Spinal cord (tissue), 10 donors: ENCODE measurements around the gene ISYNA1. TPM values are rescaled to one million over a fixed set of nuclear protein-coding genes. Genes with fewer than 3 reads are reported as not detected.
A peak's percentile ranks its signal among the peaks of the same experiment; 100 is the strongest.

Source experiments
- DNase-seq, 6 donors: peaks; one replicate each; pipeline versions ENCODE4 v3.0.0 to v3.0.0-alpha.2; 2013 to 2015; ENCODE audit warnings: low spot score in 6 of 6, low read depth in 4 of 6
- H3K27ac ChIP-seq: one replicate; pipeline ENCODE4 v1.5.1; 2013; ENCODE audit warnings: low read depth, low read length, control low read depth
- H3K27me3 ChIP-seq: one replicate; pipeline ENCODE4 v1.6.1; 2013; ENCODE audit warnings: low read length; ENCODE audit not compliant: control insufficient read depth, insufficient read depth
- H3K36me3 ChIP-seq: one replicate; pipeline ENCODE4 v1.6.1; 2013; ENCODE audit warnings: low read length; ENCODE audit not compliant: control insufficient read depth, insufficient read depth
- H3K4me1 ChIP-seq: one replicate; pipeline ENCODE4 v1.6.1; 2013; ENCODE audit warnings: low read length; ENCODE audit not compliant: control insufficient read depth, insufficient read depth
- H3K4me3 ChIP-seq: one replicate; pipeline ENCODE4 v1.5.1; 2013; ENCODE audit warnings: low read depth, low read length, control low read depth
- H3K9me3 ChIP-seq: one replicate; pipeline ENCODE4 v1.6.1; 2013; ENCODE audit warnings: low read length; ENCODE audit not compliant: control insufficient read depth, insufficient read depth
- WGBS: methylation state at CpG from one replicate; pipeline ENCODE4 v1.1.5; 2013; ENCODE audit warnings: missing lambda C conversion rate; ENCODE audit not compliant: insufficient coverage; 5-methylcytosine and 5-hydroxymethylcytosine counted together
- long read RNA-seq, 4 donors: transcript quantifications; one replicate each; lab custom pipeline, GENCODE V29; 2026
- polyA plus RNA-seq, 2 donors: library from polyadenylated mRNA; unstranded; fragments of 120-200 nt; gene quantifications; one replicate each; pipeline ENCODE4 v1.2.1, GENCODE V29; 2013; ENCODE audit not compliant: insufficient read length in 2 of 2
- total RNA-seq, 2 donors: library from RNA; depleted of rRNA in 1 of 2; stranded (reverse); fragments of 120-200 nt in 1 of 2; fragments of >200 nt in 1 of 2; gene quantifications; one replicate each; pipeline versions ENCODE4 v1.2.3 to v1.2.4, GENCODE V29; 2013 to 2014
- donor health status: healthy.

ISYNA1 gene
- total RNA-seq (10 to 100 TPM; 51.0 to 100.0 TPM), polyA plus RNA-seq (100 to 1,000 TPM; 127 to 180 TPM)
- long read RNA-seq, donor 1, transcript ISYNA1-209 (3 exons, 696 nt) = minor isoform, 22 of 87 reads
- long read RNA-seq, donor 1, transcript ISYNA1-201 (11 exons, 2,420 nt) = major isoform, 23 of 87 reads
- long read RNA-seq, donor 1, partial matches to known transcripts = 26 of 87 reads
- long read RNA-seq, donor 1, other reads (novel, unspliced or antisense) = 11 of 87 reads
- long read RNA-seq, donor 2, transcript ISYNA1-201 (11 exons, 2,420 nt) = major isoform, 12 of 17 reads
- long read RNA-seq, donor 2, partial matches to known transcripts = 0 of 17 reads
- long read RNA-seq, donor 2, other reads (novel, unspliced or antisense) = 0 of 17 reads
- long read RNA-seq, donor 3, transcript ISYNA1-201 (11 exons, 2,420 nt) = major isoform, 15 of 21 reads
- long read RNA-seq, donor 3, partial matches to known transcripts = 0 of 21 reads
- long read RNA-seq, donor 3, other reads (novel, unspliced or antisense) = 0 of 21 reads
- long read RNA-seq, donor 4, transcript ISYNA1-209 (3 exons, 696 nt) = minor isoform, 19 of 106 reads
- long read RNA-seq, donor 4, transcript ISYNA1-201 (11 exons, 2,420 nt) = major isoform, 39 of 106 reads
- long read RNA-seq, donor 4, partial matches to known transcripts = 34 of 106 reads
- long read RNA-seq, donor 4, other reads (novel, unspliced or antisense) = 10 of 106 reads

- Histone ChIP-seq H3K4me1 (peaks cover 48% of the 10 kb centered on the region), H3K36me3 (peaks cover 56% of the 10 kb centered on the region), H3K4me3 (peak within 1 kb of the TSS; percentile 68), H3K9me3 (no peaks in the 10 kb centered on the region), H3K27me3 (no peaks in the 10 kb centered on the region), H3K27ac (peak within 1 kb of the TSS; percentile 71)
- peak in 2 of 6 donors; percentile 84 to 86 for DNase-seq
- under 1% methylated on average over 91 of the region's 99 CpGs for WGBS
Measured at GRCh38 chr19:18437491-18438330, at the start of gene ISYNA1. ISYNA1 (minus strand) TSS chr19:18438133; CDS start chr19:18437979, 154 bp downstream.

GRCh38 chr19:18486746-18487145, 48.8 kb upstream of the ISYNA1 start:
- 81% methylated on average over 8 of the region's 8 CpGs for WGBS
- Histone ChIP-seq H3K4me1 (peaks cover 46% of the 10 kb centered on the region), H3K27ac (no peak overlapping the region)

GRCh38 chr19:18484992-18485391, 47.1 kb upstream of the ISYNA1 start:
- Histone ChIP-seq H3K27ac (no peak overlapping the region), H3K27me3 (no peaks in the 10 kb centered on the region), H3K4me3 (no peak overlapping the region), H3K9me3 (no peaks in the 10 kb centered on the region), H3K4me1 (peaks cover 56% of the 10 kb centered on the region), H3K36me3 (peaks cover 8% of the 10 kb centered on the region)
- WGBS = 85% methylated on average over 5 of the region's 5 CpGs
- DNase-seq = no peak

More at GRCh38 chr19:18486746-18487145, 48.8 kb upstream of the ISYNA1 start:
- no peaks in the 10 kb centered on the region for H3K27me3 ChIP-seq
- no peaks in the 10 kb centered on the region for H3K9me3 ChIP-seq
- no peak overlapping the region for H3K4me3 ChIP-seq
- no peak for DNase-seq
- H3K36me3 ChIP-seq = peaks cover 8% of the 10 kb centered on the region

GRCh38 chr19:18483119-18483890, 45.4 kb upstream of the ISYNA1 start:
- peaks cover 6% of the 10 kb centered on the region for H3K36me3 ChIP-seq
- peaks cover 56% of the 10 kb centered on the region for H3K4me1 ChIP-seq
- 58% methylated on average over 6 of the region's 12 CpGs for WGBS
- no peaks in the 10 kb centered on the region for H3K9me3 ChIP-seq
- H3K27me3 ChIP-seq = no peaks in the 10 kb centered on the region
- no peak overlapping the region for H3K27ac ChIP-seq
- no peak for DNase-seq
- no peak overlapping the region for H3K4me3 ChIP-seq

GRCh38 chr19:18481505-18482222, 43.7 kb upstream of the ISYNA1 start:
- Histone ChIP-seq H3K9me3 (no peaks in the 10 kb centered on the region), H3K4me1 (peaks cover 47% of the 10 kb centered on the region), H3K36me3 (peaks cover 9% of the 10 kb centered on the region), H3K27ac (no peak overlapping the region), H3K4me3 (no peak overlapping the region), H3K27me3 (no peaks in the 10 kb centered on the region)
- WGBS = 92% methylated on average over 7 of the region's 12 CpGs
- no peak for DNase-seq

GRCh38 chr19:18480006-18480691, 42.2 kb upstream of the ISYNA1 start:
- Histone ChIP-seq H3K27ac (peak overlapping the region; percentile 61), H3K9me3 (no peaks in the 10 kb centered on the region), H3K36me3 (peaks cover 8% of the 10 kb centered on the region), H3K4me3 (no peak overlapping the region), H3K27me3 (no peaks in the 10 kb centered on the region), H3K4me1 (peaks cover 36% of the 10 kb centered on the region)
- peak in 2 of 6 donors; percentile 13 to 40 for DNase-seq
- 27% methylated on average over 9 of the region's 13 CpGs for WGBS

- no peaks in the 10 kb centered on the region for H3K9me3 ChIP-seq
- peak overlapping the region; percentile 40 for H3K27ac ChIP-seq
- no peaks in the 10 kb centered on the region for H3K27me3 ChIP-seq
- peak in 1 of 6 donors; percentile 29 for DNase-seq
- WGBS = 82% methylated on average over 13 of the region's 17 CpGs
- peaks cover 44% of the 10 kb centered on the region for H3K4me1 ChIP-seq
- H3K4me3 ChIP-seq = no peak overlapping the region
- H3K36me3 ChIP-seq = peaks cover 12% of the 10 kb centered on the region
Measured at GRCh38 chr19:18478545-18479311, 40.8 kb upstream of the ISYNA1 start.

- H3K9me3 ChIP-seq = no peaks in the 10 kb centered on the region
- peaks cover 45% of the 10 kb centered on the region for H3K4me1 ChIP-seq
- no peak overlapping the region for H3K4me3 ChIP-seq
- DNase-seq = no peak
- H3K36me3 ChIP-seq = peaks cover 14% of the 10 kb centered on the region
- 81% methylated on average over 8 of the region's 8 CpGs for WGBS
- H3K27me3 ChIP-seq = no peaks in the 10 kb centered on the region
- H3K27ac ChIP-seq = no peak overlapping the region
Measured at GRCh38 chr19:18477974-18478373, 40.0 kb upstream of the ISYNA1 start.
